A204.1 (cell line): Measurements from ENCODE around the gene HERC2.
"Not testable (repeated sequence)": the region's sequence is repeated elsewhere in the genome, so short reads cannot be mapped to it uniquely, and the experiment has no call there.

ENCODE experiments used
- FAIRE-seq: peaks from 2 replicates; lab custom pipeline; 2012; peaks lifted over from hg19 to GRCh38; lab: Jason Lieb, UNC

HERC2 gene

GRCh38 chr15:28322129-28322588, at the start of gene HERC2:
Gene HERC2, minus strand, starts transcription at chr15:28322179. Its CDS starts 746 bp downstream, at chr15:28321433.
- FAIRE-seq = not testable (repeated sequence)

- not testable (repeated sequence) for FAIRE-seq
Observed at GRCh38 chr15:28365502-28365901, 43.5 kb upstream of the HERC2 start.

DNA sequence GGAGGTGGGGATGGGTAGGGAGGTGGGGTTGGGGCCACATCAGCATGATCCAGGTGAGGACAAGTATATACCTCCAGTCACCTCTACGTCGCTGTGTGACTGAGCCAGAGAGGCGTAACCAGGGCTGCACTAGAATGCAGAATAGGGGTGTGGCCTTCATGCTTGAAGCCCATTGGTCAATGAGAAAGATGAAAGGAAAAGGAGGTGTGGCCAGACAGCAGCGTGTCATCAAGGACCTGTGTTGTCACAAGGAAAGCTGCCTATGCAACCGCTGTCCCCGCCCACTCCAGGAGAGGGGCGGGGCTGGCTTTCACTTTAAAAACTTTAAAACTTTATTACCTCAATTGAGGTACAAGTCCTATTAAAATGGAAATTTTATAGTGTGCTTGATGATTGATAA, 36.0 kb upstream of the HERC2 start, which contains the start of gene GOLGA6L24:
GOLGA6L24 (minus strand) TSS at position 101 of the 400 bp plus-strand sequence; CDS start at position 40, 61 bp downstream.
- not testable (repeated sequence) for FAIRE-seq

- not testable (repeated sequence) for FAIRE-seq
Observed at GRCh38 chr15:28321358-28322078, 461 bp downstream of the HERC2 start.

DNA sequence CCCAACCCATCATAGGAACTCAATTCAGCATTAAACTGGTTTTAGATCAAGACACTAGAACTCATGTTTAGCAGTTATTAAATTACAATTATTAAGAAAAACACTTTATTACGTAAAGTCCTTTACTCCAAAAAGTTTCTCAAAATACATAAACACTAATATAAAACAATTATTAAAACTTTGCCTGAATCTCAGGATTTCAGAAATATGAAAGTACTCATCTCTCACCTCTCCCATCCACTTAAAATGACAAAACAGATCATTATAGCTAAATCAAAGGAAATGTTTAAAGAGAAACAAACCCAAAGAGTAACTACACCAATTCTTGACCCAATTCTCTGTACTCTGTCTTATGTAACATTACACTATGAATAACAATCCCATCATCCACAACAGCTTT, 2.3 kb downstream of the HERC2 start:
- not testable (repeated sequence) for FAIRE-seq

- not testable (repeated sequence) for FAIRE-seq
Observed at GRCh38 chr15:28318828-28319227, 3.2 kb downstream of the HERC2 start.

- not testable (repeated sequence) for FAIRE-seq
Observed at GRCh38 chr15:28318122-28318521, 3.9 kb downstream of the HERC2 start.

GRCh38 chr15:28316958-28317357, 5.0 kb downstream of the HERC2 start:
- FAIRE-seq = not testable (repeated sequence)

- not testable (repeated sequence) for FAIRE-seq
Observed at GRCh38 chr15:28310454-28310853, 11.5 kb downstream of the HERC2 start.

GRCh38 chr15:28308718-28309117, 13.3 kb downstream of the HERC2 start:
- not testable (repeated sequence) for FAIRE-seq

GRCh38 chr15:28305700-28306099, 16.3 kb downstream of the HERC2 start:
- FAIRE-seq = not testable (repeated sequence)

DNA sequence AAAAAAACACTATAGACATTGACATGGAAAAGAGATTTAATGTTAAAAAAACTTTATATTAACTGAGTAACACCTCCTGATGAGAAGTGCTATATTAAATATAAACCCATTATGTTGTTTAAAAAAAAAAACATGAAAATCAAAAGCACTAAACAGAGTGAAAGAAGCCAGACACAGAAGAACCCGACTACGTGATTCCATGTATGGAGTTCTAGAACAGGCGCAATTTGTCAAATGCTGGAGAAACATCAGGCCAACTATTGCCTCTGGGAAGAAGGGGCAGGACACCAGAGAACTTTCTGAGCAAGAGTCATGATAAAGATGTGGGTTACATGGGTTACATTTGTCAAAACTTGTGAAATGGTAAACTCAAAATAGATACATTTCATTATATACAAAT, 24.5 kb downstream of the HERC2 start:
- FAIRE-seq = not testable (repeated sequence)

DNA sequence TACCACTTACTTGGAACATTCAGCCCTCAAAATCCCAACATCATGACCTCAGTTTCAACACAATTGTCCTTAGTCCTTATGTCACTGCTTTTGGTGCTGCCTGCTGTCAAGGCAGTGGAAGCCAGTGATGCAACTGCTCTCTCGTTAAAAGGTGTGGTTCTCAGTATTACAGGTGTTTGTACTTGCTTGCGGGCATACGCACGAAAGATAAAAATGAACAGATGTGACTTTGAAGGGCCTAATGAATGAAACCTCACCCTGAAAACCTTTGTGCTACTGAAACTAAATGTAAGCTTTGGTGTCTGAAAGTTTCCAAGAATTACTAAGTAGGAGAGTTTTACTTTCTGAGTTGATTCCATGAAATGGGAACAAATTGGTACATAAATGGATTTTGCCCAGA, 25.2 kb downstream of the HERC2 start:
- FAIRE-seq = not testable (repeated sequence)

GRCh38 chr15:28295009-28295563, 26.9 kb downstream of the HERC2 start:
- FAIRE-seq = not testable (repeated sequence)

- FAIRE-seq = not testable (repeated sequence)
Observed at GRCh38 chr15:28294560-28294959, 27.4 kb downstream of the HERC2 start.

DNA sequence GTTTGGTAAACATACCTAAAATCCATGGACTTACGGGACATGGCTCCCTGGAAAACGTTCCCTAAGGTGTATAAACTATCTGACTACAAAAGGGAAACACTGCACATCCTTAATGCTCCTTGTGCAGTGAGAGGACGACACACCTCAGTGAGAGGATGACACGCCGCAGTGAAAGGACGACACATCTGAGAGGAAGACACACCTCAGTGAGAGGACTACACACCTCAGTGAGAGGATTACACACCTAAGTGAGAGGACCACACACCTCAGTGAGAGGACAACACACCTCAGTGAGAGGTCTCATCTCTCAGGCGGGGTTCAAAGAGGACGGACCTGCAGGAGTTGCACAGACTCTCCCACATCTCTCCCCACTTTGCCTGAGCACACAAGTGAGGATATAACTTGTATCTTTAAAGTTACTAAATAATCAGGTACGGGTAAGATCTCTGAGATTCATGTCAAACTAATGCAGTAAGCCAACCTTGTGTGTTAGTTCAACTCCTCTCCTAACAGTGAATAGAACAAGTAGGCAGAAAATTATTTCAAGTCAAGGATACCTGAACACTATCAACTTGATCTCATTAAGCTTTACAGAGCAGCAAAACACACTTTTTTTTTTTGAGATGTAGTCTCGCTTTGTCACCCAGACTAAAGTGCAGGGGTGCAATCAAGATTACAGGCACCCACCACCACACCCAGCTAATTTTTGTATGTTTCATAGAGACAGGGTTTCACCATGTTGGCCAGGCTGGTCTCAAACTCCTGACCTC, 32.1 kb downstream of the HERC2 start:
- no peak for FAIRE-seq

DNA sequence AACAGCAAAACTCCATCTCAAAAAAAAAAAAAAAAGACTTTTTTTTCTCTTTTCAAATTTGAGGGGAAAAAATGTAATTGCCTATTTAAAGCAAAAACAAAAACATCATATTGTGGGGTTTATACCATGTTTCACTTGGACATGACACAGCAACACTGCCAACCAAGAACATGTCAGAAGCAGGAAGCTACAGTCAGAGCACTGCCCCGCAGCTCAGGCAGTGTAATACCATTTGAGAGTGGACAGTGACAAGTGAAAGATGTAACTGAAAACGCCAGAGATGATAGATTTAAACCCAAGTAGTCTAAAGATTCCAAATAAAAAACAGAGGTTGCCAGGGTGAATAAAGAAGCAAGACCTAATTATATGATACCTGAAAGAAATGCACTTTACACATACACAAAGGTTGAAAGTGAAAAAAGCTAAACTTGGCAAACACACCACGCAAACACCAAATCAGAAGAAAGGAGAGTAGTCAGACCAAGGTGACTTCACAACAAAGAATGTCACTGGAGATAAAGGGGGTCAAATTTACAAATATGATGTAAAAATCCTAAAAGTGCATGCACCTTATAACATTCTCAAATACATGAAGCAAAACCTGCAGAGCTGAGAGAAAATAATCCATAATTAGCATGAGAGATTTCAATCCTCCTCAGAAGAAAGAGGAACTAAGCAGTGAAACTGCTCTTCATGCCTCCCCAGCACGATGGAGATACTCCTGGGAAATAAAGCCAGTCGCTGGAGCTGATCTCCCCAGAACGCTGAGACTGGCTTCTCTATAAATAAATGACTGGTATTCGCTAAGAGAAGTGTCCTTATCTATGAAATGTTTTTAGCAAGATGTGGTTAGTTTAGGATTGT, 32.9 kb downstream of the HERC2 start:
- not testable (repeated sequence) for FAIRE-seq

- not testable (repeated sequence) for FAIRE-seq
Observed at GRCh38 chr15:28286659-28287058, 35.3 kb downstream of the HERC2 start.

DNA sequence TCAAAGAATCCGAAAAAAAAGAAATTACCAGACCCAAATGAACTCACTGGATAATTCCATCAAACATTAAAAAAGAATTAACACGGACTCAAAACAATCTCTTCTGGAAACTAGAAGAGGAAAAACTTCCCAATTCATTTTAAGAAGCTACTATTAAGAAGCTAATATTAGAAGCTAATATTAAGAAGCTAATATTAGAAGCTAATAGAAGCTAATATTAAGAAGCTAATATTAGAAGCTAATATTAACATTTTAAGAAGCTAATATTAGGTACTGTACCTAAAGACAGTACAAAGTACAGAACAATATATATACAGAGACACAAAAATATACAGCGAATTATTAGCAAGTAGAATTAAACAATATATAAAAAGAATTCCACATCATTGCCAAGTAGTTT, 35.9 kb downstream of the HERC2 start:
- no peak for FAIRE-seq

DNA sequence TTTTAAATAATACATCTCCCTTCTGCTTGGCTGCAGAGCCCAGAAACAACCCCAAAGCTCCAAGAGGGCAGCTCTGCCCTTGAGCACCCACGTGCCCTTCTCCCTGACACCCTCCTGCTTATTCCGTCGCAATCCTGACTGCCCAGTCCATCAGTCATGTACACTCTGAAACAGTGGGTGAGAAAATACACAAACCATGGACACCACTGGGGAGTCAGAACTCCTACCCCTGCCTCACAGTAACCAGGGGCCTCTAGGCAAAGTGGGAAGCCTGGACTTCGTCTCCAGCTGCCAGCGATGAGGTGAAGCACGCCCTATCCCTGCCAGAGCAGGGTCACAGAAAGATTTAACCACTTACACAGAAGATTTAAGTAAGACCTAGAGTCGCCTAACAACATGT, 40.1 kb downstream of the HERC2 start:
- FAIRE-seq = no peak

- FAIRE-seq = no peak
Observed at GRCh38 chr15:28274635-28275034, 47.3 kb downstream of the HERC2 start.
